Mesothelial cell of epicardium (in vitro differentiated cells): ENCODE results near the gene OR1M1. TPM values are rescaled to one million over a fixed set of nuclear protein-coding genes. Genes with fewer than 3 reads are reported as not detected.

Experiments used
- DNase-seq, 2 experiments: peaks; one replicate each; pipeline ENCODE4 v3.0.0; 2021; ENCODE audit warnings: low spot score in 2 of 2; ENCODE audit not compliant: unreplicated experiment in 2 of 2
- H3K27ac Mint-ChIP-seq: 2 replicates; pipeline ENCODE4 v1.8.0; 2021; ENCODE audit warnings: mixed read lengths
- H3K27me3 Mint-ChIP-seq: 2 replicates; pipeline ENCODE4 v1.8.0; 2021; ENCODE audit warnings: low read depth, mixed read lengths
- H3K36me3 Mint-ChIP-seq: 2 replicates; pipeline ENCODE4 v1.8.0; 2021; ENCODE audit warnings: mixed read lengths
- H3K4me1 Mint-ChIP-seq: 2 replicates; pipeline ENCODE4 v1.8.0; 2021; ENCODE audit warnings: mixed read lengths
- H3K4me3 Mint-ChIP-seq: 2 replicates; pipeline ENCODE4 v1.8.0; 2021; ENCODE audit warnings: mild to moderate bottlenecking, moderate library complexity, mixed read lengths
- H3K9me3 Mint-ChIP-seq: 2 replicates; pipeline ENCODE4 v1.8.0; 2021; ENCODE audit warnings: mixed read lengths
- CTCF ChIP-seq: fragments of 200-600 bp; sonication (generic); IDR thresholded peaks from one replicate; pipeline ENCODE4 v1.5.0; 2021; ENCODE audit warnings: antibody characterized with exemption; ENCODE audit not compliant: unreplicated experiment
- total RNA-seq: library from RNA; stranded (reverse); gene quantifications from 3 replicates; pipeline ENCODE4 v1.2.1, GENCODE V29; 2021

OR1M1 gene
- total RNA-seq, 1 donor from 2014 or later, result not detected

DNA sequence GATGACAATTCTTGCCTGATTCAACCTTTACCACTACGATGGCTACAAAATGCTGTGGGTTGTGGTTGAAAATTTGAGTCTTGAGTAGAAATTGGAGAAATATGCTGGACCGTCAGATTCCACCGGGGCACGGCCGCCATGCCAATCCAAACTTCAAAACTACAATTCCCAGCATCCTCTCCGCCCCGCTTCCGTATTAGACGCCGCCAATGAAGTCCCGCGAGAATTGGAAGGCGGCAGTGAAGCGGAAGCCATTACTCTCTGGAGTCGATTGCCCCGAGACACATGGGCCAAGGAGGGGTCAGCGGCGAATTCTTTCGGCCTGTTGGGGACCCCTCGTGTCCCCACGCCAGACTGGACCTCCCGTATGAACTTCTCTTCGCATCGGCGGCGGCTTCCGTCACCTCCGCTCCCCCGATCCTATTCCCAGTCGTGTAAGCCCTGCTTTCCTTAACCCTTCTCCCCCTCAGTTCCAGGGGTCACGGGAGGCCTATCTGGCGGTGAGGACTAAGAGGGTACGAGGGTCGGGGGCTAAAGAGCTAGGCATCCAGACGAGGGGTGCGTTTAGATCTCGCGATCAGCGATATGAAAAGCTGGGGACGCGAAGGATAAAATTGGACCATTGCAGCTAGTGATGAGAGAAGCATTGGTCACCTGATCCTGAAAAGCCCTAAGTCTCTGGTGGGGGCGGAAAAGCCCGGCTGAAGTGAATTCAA lies 53.5 kb downstream of the OR1M1 start, which contains the start of gene ZNF317:
TSS of gene ZNF317 (plus strand) at position 239 of the 716 bp plus-strand sequence. CDS start 15,620 bp downstream, outside the sequence.
- Mint-ChIP-seq H3K27ac (peak within 1 kb of the TSS; percentile 97), H3K27me3 (peaks cover 3% of the 10 kb centered on the region), H3K9me3 (peaks cover 19% of the 10 kb centered on the region), H3K36me3 (peaks cover 30% of the 10 kb centered on the region), H3K4me1 (peaks cover 16% of the 10 kb centered on the region), H3K4me3 (peak within 1 kb of the TSS; percentile 97)
- DNase-seq, result peak; percentile 82 to 83
- TF ChIP-seq CTCF, result no peak

DNA sequence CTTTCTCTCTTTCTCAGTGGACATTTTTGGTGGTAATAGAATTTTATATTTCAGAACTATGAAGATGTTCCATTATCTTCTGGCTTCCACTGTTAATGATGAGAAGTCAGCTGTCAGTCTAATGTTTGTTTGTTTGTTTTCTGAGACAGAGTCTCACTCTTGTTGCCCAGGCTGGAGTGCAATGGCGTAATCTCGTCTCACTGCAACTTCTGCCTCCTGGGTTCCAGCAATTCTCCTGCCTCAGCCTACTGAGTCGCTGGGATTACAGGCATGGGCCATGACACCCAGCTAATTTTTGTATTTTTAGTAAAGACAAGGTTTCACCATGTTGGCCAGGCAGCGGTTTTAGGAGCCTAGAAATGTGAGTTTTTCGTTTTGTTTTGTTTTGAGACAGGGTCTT lies 58.1 kb downstream of the OR1M1 start:
- no peak overlapping the region for H3K27ac Mint-ChIP-seq
- peaks cover 13% of the 10 kb centered on the region for H3K4me1 Mint-ChIP-seq
- peaks cover 70% of the 10 kb centered on the region for H3K36me3 Mint-ChIP-seq
- H3K4me3 Mint-ChIP-seq, result no peak overlapping the region
- no peak for DNase-seq
- H3K27me3 Mint-ChIP-seq, result no peaks in the 10 kb centered on the region
- TF ChIP-seq CTCF, result no peak
- H3K9me3 Mint-ChIP-seq, result peaks cover 58% of the 10 kb centered on the region

Other genes with a start within 250 kb of the OR1M1 start
- 0.60 to 1.1 TPM (median 0.66 TPM) in 3 replicates for gene MUC16, start 76.7 kb upstream of the OR1M1 start, total RNA-seq
- gene OR7G2, start 20.4 kb downstream of the OR1M1 start, total RNA-seq, result not detected in 3 replicates
- gene OR7G1, start 28.7 kb downstream of the OR1M1 start, total RNA-seq, result not detected in 3 replicates
- not detected in 3 replicates for gene OR7G3, start 39.9 kb downstream of the OR1M1 start, total RNA-seq
- gene ZNF317, start 53.3 kb downstream of the OR1M1 start, total RNA-seq, result 40.6 to 44.9 TPM (median 44.7 TPM) in 3 replicates
- 1.8 to 1.9 TPM (median 1.8 TPM) in 3 replicates for gene OR7D2, start 91.9 kb downstream of the OR1M1 start, total RNA-seq
- gene OR7D4, start 132.5 kb downstream of the OR1M1 start, total RNA-seq, result not detected in 3 replicates
- gene OR7E24, start 163.9 kb downstream of the OR1M1 start, total RNA-seq, result not detected in 3 replicates
- gene ZNF699, start 222.8 kb downstream of the OR1M1 start, total RNA-seq, result 9.5 to 11.2 TPM (median 10.1 TPM) in 3 replicates
- gene ZNF559, start 237.1 kb downstream of the OR1M1 start, total RNA-seq, result 35.4 to 43.4 TPM (median 40.0 TPM) in 3 replicates